NCI-H1436 treated with DMSO at 0.1 percent for 48 hours (cell line): ENCODE measurements around the gene LHFPL5.

Experiments
- DNase-seq: peaks from one replicate; lab custom pipeline; 2025; lab: John Stamatoyannopoulos, UW

The LHFPL5 gene

DNA sequence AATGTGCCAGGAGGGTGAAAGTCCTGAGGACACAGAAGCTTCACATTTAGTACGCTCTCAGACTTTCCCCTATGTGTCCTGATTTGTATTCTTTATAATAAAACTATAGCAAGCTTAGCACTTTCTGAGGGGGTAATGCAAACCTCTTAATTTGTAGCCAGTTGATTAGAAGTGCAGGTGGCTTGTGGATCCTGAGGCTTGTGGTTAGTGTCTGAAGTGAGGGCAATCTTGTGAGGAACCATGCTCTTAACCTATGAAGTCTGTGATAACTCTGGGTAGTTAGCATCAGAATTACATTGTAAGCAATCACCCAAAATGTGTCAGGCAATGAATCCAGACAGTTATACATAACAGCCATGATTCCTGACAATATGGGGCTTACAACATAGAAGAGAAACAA lies 51.1 kb downstream of the LHFPL5 start:
- no peak for DNase-seq

DNA sequence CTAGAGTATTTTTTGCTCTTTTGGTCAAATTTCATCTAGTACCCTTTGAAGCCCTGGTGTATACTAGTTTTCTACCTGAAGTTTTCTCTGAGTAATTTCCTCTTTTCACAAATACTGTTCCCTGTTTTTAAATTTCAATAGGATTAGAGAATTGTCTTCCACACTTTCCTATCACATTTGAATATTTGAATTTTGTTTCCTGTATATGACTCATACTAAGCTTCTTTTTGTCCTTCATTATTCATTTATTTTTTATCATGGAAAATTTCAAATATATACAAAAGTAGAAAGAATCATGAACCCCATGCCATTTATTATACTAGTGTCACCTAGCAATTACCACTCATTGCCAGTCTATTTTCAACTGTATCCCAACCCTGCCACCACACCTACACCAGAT lies 52.7 kb downstream of the LHFPL5 start:
- DNase-seq: no peak

DNA sequence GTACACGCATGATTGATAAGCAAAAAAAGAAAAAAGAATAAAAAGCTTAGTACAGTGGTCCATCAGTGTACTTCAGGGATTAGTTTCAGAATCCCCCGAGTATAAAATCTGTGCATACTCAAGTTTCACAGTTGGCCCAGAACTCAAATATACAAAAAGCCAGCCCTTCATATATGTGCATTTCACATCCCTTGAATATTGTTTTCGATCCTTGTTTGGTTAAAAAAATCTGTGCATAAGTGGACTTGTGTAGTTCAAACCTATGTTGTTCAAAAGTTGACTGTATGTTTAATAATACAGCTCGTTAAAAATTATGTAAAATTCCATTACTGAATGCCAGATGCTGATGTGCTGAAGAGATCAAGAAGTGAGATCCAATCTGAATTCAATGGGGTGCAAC lies 54.2 kb downstream of the LHFPL5 start:
- DNase-seq: no peak
